OCI-LY3 (cell line): ENCODE data around the gene NT5M.

Experiments used
- EZH2phosphoT487 ChIP-seq: fragments of 200-600 bp; shearing (Covaris generic); IDR thresholded peaks from 2 replicates; pipeline ENCODE4 v1.6.1; 2018; ENCODE audit warnings: antibody characterized with exemption, mixed run types, low read depth
- TF ChIP-seq, protein P1 (sequence below): fragments of 200-600, 300-600 bp; sonication (generic); IDR thresholded peaks from 2 replicates; pipeline ENCODE4 v1.5.1; 2014; ENCODE audit warnings: antibody characterized with exemption, low read length, low read depth

DNA sequence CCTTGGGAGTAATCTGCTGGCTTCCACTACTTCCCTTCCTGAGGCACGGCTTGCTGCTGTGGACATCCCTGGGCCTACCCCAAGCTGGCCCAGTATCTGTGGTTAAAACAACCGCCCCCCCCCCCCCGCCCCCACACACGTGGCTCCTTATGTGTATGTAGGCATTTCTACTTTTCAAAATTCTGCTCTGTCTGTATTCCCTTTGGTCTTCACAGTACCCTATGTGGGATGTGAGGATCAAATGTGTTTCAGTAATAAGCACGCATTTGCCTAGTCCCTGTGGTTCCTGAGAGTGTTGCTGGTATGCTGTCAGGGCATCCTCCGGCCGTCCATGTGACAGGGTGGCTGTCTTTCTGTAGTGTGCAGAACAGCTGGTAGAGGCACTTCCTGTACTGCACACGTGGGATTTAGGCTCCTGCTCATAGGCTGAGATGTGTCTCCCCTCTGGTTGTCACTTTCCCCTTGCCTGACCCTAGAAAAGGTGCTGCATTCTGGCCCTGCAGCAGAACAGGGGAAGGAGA lies 2.2 kb downstream of the NT5M start:
- TF ChIP-seq, protein P1, sequence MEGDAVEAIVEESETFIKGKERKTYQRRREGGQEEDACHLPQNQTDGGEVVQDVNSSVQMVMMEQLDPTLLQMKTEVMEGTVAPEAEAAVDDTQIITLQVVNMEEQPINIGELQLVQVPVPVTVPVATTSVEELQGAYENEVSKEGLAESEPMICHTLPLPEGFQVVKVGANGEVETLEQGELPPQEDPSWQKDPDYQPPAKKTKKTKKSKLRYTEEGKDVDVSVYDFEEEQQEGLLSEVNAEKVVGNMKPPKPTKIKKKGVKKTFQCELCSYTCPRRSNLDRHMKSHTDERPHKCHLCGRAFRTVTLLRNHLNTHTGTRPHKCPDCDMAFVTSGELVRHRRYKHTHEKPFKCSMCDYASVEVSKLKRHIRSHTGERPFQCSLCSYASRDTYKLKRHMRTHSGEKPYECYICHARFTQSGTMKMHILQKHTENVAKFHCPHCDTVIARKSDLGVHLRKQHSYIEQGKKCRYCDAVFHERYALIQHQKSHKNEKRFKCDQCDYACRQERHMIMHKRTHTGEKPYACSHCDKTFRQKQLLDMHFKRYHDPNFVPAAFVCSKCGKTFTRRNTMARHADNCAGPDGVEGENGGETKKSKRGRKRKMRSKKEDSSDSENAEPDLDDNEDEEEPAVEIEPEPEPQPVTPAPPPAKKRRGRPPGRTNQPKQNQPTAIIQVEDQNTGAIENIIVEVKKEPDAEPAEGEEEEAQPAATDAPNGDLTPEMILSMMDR = no peak
- no peak for TF ChIP-seq EZH2phosphoT487
